IgD-negative memory B cell (primary cell): Measurements from ENCODE around the gene MEF2B. TPM values are rescaled to one million over a fixed set of nuclear protein-coding genes. Genes with fewer than 3 reads are reported as not detected.
"Not testable (repeated sequence)": the region's sequence is repeated elsewhere in the genome, so short reads cannot be mapped to it uniquely, and the experiment has no call there.

ENCODE experiments used
- H3K27ac Mint-ChIP-seq, 3 donors: one replicate each; pipeline ENCODE4 v1.8.0; 2020 to 2022; ENCODE audit warnings: mild to moderate bottlenecking in 3 of 3, mixed read lengths in 3 of 3, moderate library complexity in 1 of 3
- H3K27me3 Mint-ChIP-seq: one replicate; pipeline ENCODE4 v1.8.0; 2021; ENCODE audit warnings: mixed read lengths
- H3K36me3 Mint-ChIP-seq: one replicate; pipeline ENCODE4 v1.8.0; 2020; ENCODE audit warnings: mild to moderate bottlenecking, mixed read lengths
- H3K4me1 Mint-ChIP-seq, 3 donors: one replicate each; pipeline ENCODE4 v1.8.0; 2020 to 2022; ENCODE audit warnings: mixed read lengths in 3 of 3, mild to moderate bottlenecking in 1 of 3
- H3K4me3 Mint-ChIP-seq, 4 donors: one replicate each; pipeline ENCODE4 v1.8.0; 2020 to 2022; ENCODE audit warnings: mild to moderate bottlenecking in 4 of 4, mixed read lengths in 4 of 4, moderate library complexity in 3 of 4
- H3K9me3 Mint-ChIP-seq, 3 donors: one replicate each; pipeline ENCODE4 v1.8.0; 2020 to 2021; ENCODE audit warnings: mixed read lengths in 3 of 3, mild to moderate bottlenecking in 1 of 3
- polyA plus RNA-seq: library from polyadenylated mRNA; unstranded; fragments of 300-500 nt; fragmentation: Illumina TruSeq; gene quantifications from one replicate; pipeline ENCODE4 v1.2.3, GENCODE V29; 2021

The MEF2B gene
- polyA plus RNA-seq, 1 donor from 2014 or later, result 1.8 TPM

- Mint-ChIP-seq H3K27me3 (peaks cover 3% of the 10 kb centered on the region), H3K36me3 (peaks cover 2% of the 10 kb centered on the region), H3K27ac (peak overlapping the region in 1 of 3 donors; percentile 50), H3K4me3 (peak overlapping the region; percentile 86 to 98 (median 95)), H3K4me1 (peaks cover 5 to 22% (median 17%) of the 10 kb centered on the region in 3 donors), H3K9me3 (no peaks in the 10 kb centered on the region)
Observed at GRCh38 chr19:19137556-19138108, 32.4 kb downstream of the MEF2B start.

- H3K27ac Mint-ChIP-seq, H3K4me3 Mint-ChIP-seq, H3K9me3 Mint-ChIP-seq: not testable (repeated sequence)
Observed at GRCh38 chr19:19135713-19136112, 34.4 kb downstream of the MEF2B start.

GRCh38 chr19:19134687-19135158 lies 35.3 kb downstream of the MEF2B start:
- H3K36me3 Mint-ChIP-seq, result peaks cover 8% of the 10 kb centered on the region
- peaks cover 5 to 22% (median 14%) of the 10 kb centered on the region in 3 donors for H3K4me1 Mint-ChIP-seq
- H3K9me3 Mint-ChIP-seq, result peaks cover 0 to 5% (median 2%) of the 10 kb centered on the region in 3 donors
- H3K27ac Mint-ChIP-seq, result peak overlapping the region in 2 of 3 donors; percentile 25 to 43
- H3K4me3 Mint-ChIP-seq, result peak overlapping the region in 3 of 4 donors; percentile 63 to 75 (median 67)
- H3K27me3 Mint-ChIP-seq, result no peaks in the 10 kb centered on the region

More at GRCh38 chr19:19135713-19136112, 34.4 kb downstream of the MEF2B start:
- not testable (repeated sequence) for H3K36me3 Mint-ChIP-seq, H3K27me3 Mint-ChIP-seq
- H3K4me1 Mint-ChIP-seq, result peaks cover 5 to 22% (median 17%) of the 10 kb centered on the region in 3 donors

- H3K4me1 Mint-ChIP-seq, result peaks cover 5 to 20% (median 10%) of the 10 kb centered on the region in 3 donors
- peaks cover 8% of the 10 kb centered on the region for H3K36me3 Mint-ChIP-seq
- peak overlapping the region in 1 of 4 donors; percentile 68 for H3K4me3 Mint-ChIP-seq
- H3K27ac Mint-ChIP-seq, result peak overlapping the region in 1 of 3 donors; percentile 90
- peaks cover 0 to 5% (median 2%) of the 10 kb centered on the region in 3 donors for H3K9me3 Mint-ChIP-seq
- H3K27me3 Mint-ChIP-seq, result no peaks in the 10 kb centered on the region
Observed at GRCh38 chr19:19133985-19134384, 36.1 kb downstream of the MEF2B start.

GRCh38 chr19:19132912-19133311 lies 37.2 kb downstream of the MEF2B start:
- H3K27me3 Mint-ChIP-seq, result no peaks in the 10 kb centered on the region
- H3K4me3 Mint-ChIP-seq, result no peak overlapping the region
- H3K9me3 Mint-ChIP-seq, result peaks cover 0 to 5% (median 2%) of the 10 kb centered on the region in 3 donors
- H3K27ac Mint-ChIP-seq, result no peak overlapping the region
- peaks cover 0 to 14% (median 3%) of the 10 kb centered on the region in 3 donors for H3K4me1 Mint-ChIP-seq
- H3K36me3 Mint-ChIP-seq, result peaks cover 8% of the 10 kb centered on the region

- Mint-ChIP-seq H3K27me3 (no peaks in the 10 kb centered on the region), H3K4me1 (peaks cover 0 to 7% (median 3%) of the 10 kb centered on the region in 3 donors), H3K9me3 (peaks cover 0 to 5% (median 2%) of the 10 kb centered on the region in 3 donors), H3K36me3 (peaks cover 8% of the 10 kb centered on the region), H3K4me3 (no peak overlapping the region), H3K27ac (no peak overlapping the region)
Observed at GRCh38 chr19:19131989-19132388, 38.1 kb downstream of the MEF2B start.

GRCh38 chr19:19126102-19126501 lies 44.0 kb downstream of the MEF2B start:
- no peaks in the 10 kb centered on the region for H3K27me3 Mint-ChIP-seq
- peaks cover 0 to 2% (median 2%) of the 10 kb centered on the region in 3 donors for H3K4me1 Mint-ChIP-seq
- peaks cover 2 to 11% (median 3%) of the 10 kb centered on the region in 3 donors for H3K9me3 Mint-ChIP-seq
- H3K4me3 Mint-ChIP-seq, result no peak overlapping the region
- peaks cover 8% of the 10 kb centered on the region for H3K36me3 Mint-ChIP-seq
- no peak overlapping the region for H3K27ac Mint-ChIP-seq

- H3K27ac Mint-ChIP-seq, result peak overlapping the region in 1 of 3 donors; percentile 48
- H3K4me3 Mint-ChIP-seq, result no peak overlapping the region
Observed at GRCh38 chr19:19123386-19123785, 46.7 kb downstream of the MEF2B start.

GRCh38 chr19:19122902-19123301 lies 47.2 kb downstream of the MEF2B start:
- no peaks in the 10 kb centered on the region for H3K27me3 Mint-ChIP-seq
- H3K27ac Mint-ChIP-seq, result peak overlapping the region in 1 of 3 donors; percentile 48
- peaks cover 0 to 2% (median under 1%) of the 10 kb centered on the region in 3 donors for H3K4me1 Mint-ChIP-seq
- peaks cover 2 to 11% (median 3%) of the 10 kb centered on the region in 3 donors for H3K9me3 Mint-ChIP-seq
- peaks cover 8% of the 10 kb centered on the region for H3K36me3 Mint-ChIP-seq
- no peak overlapping the region for H3K4me3 Mint-ChIP-seq

More at GRCh38 chr19:19123386-19123785, 46.7 kb downstream of the MEF2B start:
- Mint-ChIP-seq H3K4me1 (peaks cover 0 to 2% (median 2%) of the 10 kb centered on the region in 3 donors), H3K27me3 (no peaks in the 10 kb centered on the region), H3K9me3 (peaks cover 2 to 11% (median 3%) of the 10 kb centered on the region in 3 donors), H3K36me3 (peaks cover 8% of the 10 kb centered on the region)

GRCh38 chr19:19121371-19121770 lies 48.7 kb downstream of the MEF2B start:
- peaks cover 0 to 2% (median 0%) of the 10 kb centered on the region in 3 donors for H3K4me1 Mint-ChIP-seq
- H3K27ac Mint-ChIP-seq, result no peak overlapping the region
- H3K4me3 Mint-ChIP-seq, result no peak overlapping the region
- H3K36me3 Mint-ChIP-seq, result peaks cover 8% of the 10 kb centered on the region
- H3K9me3 Mint-ChIP-seq, result peaks cover 2 to 11% (median 3%) of the 10 kb centered on the region in 3 donors
- no peaks in the 10 kb centered on the region for H3K27me3 Mint-ChIP-seq

- Mint-ChIP-seq H3K9me3 (peaks cover 2 to 11% (median 3%) of the 10 kb centered on the region in 3 donors), H3K4me3 (no peak overlapping the region), H3K4me1 (peaks cover 0 to 4% (median 2%) of the 10 kb centered on the region in 3 donors), H3K27me3 (no peaks in the 10 kb centered on the region), H3K36me3 (peaks cover 8% of the 10 kb centered on the region), H3K27ac (no peak overlapping the region)
Observed at GRCh38 chr19:19120308-19121231, 49.5 kb downstream of the MEF2B start.

- Mint-ChIP-seq H3K9me3 (peaks cover 2 to 11% (median 3%) of the 10 kb centered on the region in 3 donors), H3K27ac (no peak overlapping the region), H3K4me3 (no peak overlapping the region), H3K36me3 (peaks cover 8% of the 10 kb centered on the region), H3K4me1 (peaks cover 0 to 4% (median 2%) of the 10 kb centered on the region in 3 donors), H3K27me3 (no peaks in the 10 kb centered on the region)
Observed at GRCh38 chr19:19119325-19120237, 50.5 kb downstream of the MEF2B start.

- Mint-ChIP-seq H3K36me3 (peaks cover 2% of the 10 kb centered on the region), H3K27me3 (no peaks in the 10 kb centered on the region), H3K4me3 (no peak overlapping the region), H3K9me3 (no peaks in the 10 kb centered on the region), H3K27ac (no peak overlapping the region), H3K4me1 (peaks cover 9 to 18% (median 12%) of the 10 kb centered on the region in 3 donors)
Observed at GRCh38 chr19:19115954-19116353, 54.1 kb downstream of the MEF2B start.

GRCh38 chr19:19113040-19113626 lies 56.9 kb downstream of the MEF2B start:
- H3K9me3 Mint-ChIP-seq, result no peaks in the 10 kb centered on the region
- H3K36me3 Mint-ChIP-seq, result peaks cover 2% of the 10 kb centered on the region
- no peak overlapping the region for H3K4me3 Mint-ChIP-seq
- H3K27me3 Mint-ChIP-seq, result no peaks in the 10 kb centered on the region
- H3K4me1 Mint-ChIP-seq, result peaks cover 12 to 21% (median 14%) of the 10 kb centered on the region in 3 donors
- no peak overlapping the region for H3K27ac Mint-ChIP-seq
